PC-9 (cell line): ENCODE data around the gene PALD1. TPM values are rescaled to one million over a fixed set of nuclear protein-coding genes. Genes with fewer than 3 reads are reported as not detected.

Experiments used
- BruUV-seq: library from RNA; stranded (reverse); fragments of 400-500 nt; replicated peaks from 2 replicates; lab custom pipeline; 2021; lab: Mats Ljungman, UMichigan
- CTCF ChIA-PET: fragments of 300-600 bp; sonication (Branson Sonifier 250); formaldehyde crosslinking; loops from one replicate; lab custom pipeline; 2022; ENCODE audit warnings: antibody characterized with exemption; lab: Charles Lee
- POLR2A ChIA-PET: fragments of 300-600 bp; sonication (Branson Sonifier 250); formaldehyde crosslinking; loops from one replicate; lab custom pipeline; 2022; ENCODE audit warnings: antibody characterized with exemption; ENCODE audit not compliant: unreplicated experiment; lab: Charles Lee
- DNase-seq, 2 experiments: peaks; one replicate each; pipeline versions ENCODE4 v3.0.0 to v3.0.0-alpha.2; 2015 to 2022; ENCODE audit warnings: mixed read lengths in 1 of 2
- H2AFZ ChIP-seq: fragments of 200-600 bp; sonication (generic); 2 replicates; pipeline ENCODE4 v1.8.1; 2017; ENCODE audit warnings: antibody characterized with exemption
- H3F3A ChIP-seq: fragments of 200-600 bp; sonication (generic); 2 replicates; pipeline ENCODE4 v1.8.1; 2017; ENCODE audit warnings: antibody characterized with exemption, mild to moderate bottlenecking, low read depth; ENCODE audit not compliant: insufficient read depth
- H3K27ac ChIP-seq: fragments of 200-600 bp; sonication (generic); 2 replicates; pipeline ENCODE4 v1.6.1; 2016; ENCODE audit warnings: mixed run types
- H3K27me3 ChIP-seq: fragments of 200-600 bp; sonication (generic); 2 replicates; pipeline ENCODE4 v1.6.1; 2016; ENCODE audit warnings: low read depth, mixed run types; ENCODE audit not compliant: insufficient read depth
- H3K36me3 ChIP-seq: fragments of 200-600 bp; sonication (generic); 2 replicates; pipeline ENCODE4 v1.6.1; 2016; ENCODE audit warnings: low read depth, mixed run types
- H3K4me1 ChIP-seq: fragments of 200-600 bp; sonication (generic); replicated peaks from 2 replicates; pipeline ENCODE4 v1.6.1; 2016; ENCODE audit warnings: mixed run types; ENCODE audit not compliant: insufficient read depth
- H3K4me2 ChIP-seq: fragments of 200-600 bp; sonication (generic); 2 replicates; pipeline ENCODE4 v1.6.1; 2017; ENCODE audit warnings: mixed run types
- H3K4me3 ChIP-seq: fragments of 200-600 bp; sonication (generic); 2 replicates; pipeline ENCODE4 v1.6.1; 2016; ENCODE audit warnings: mixed run types
- H3K79me2 ChIP-seq: fragments of 200-600 bp; sonication (generic); 2 replicates; pipeline ENCODE4 v1.6.1; 2017; ENCODE audit warnings: low read depth, mixed run types
- H3K9me2 ChIP-seq: fragments of 200-600 bp; sonication (generic); 2 replicates; pipeline ENCODE4 v1.8.1; 2017; ENCODE audit warnings: mild to moderate bottlenecking; ENCODE audit not compliant: insufficient read depth
- H3K9me3 ChIP-seq: fragments of 200-600 bp; sonication (generic); 2 replicates; pipeline ENCODE4 v1.8.1; 2016; ENCODE audit warnings: low read depth; ENCODE audit not compliant: insufficient read depth
- H4K20me1 ChIP-seq: fragments of 200-600 bp; sonication (generic); 2 replicates; pipeline ENCODE4 v1.8.1; 2017; ENCODE audit not compliant: insufficient read depth
- CTCF ChIP-seq: fragments of 200-600 bp; sonication (generic); conservative IDR thresholded peaks from 2 replicates; pipeline ENCODE4 v1.6.1; 2017; ENCODE audit warnings: mixed run types, antibody characterized with exemption, mild to moderate bottlenecking, moderate library complexity
- EZH2 ChIP-seq: fragments of 200-600 bp; sonication (generic); IDR thresholded peaks from 2 replicates; pipeline ENCODE4 v1.8.0; 2017; ENCODE audit warnings: antibody characterized with exemption, low read depth
- intact Hi-C: fragments of 100-400 bp; cut with micrococcal nuclease; formaldehyde crosslinking; loops from one replicate; pipeline ENCODE4 v1.10.0; 2022; ENCODE audit not compliant: unreplicated experiment
- total RNA-seq: library from RNA; stranded (reverse); gene quantifications from 2 replicates; pipeline ENCODE4 v1.2.3, GENCODE V29; 2021

PALD1 gene
- total RNA-seq, 1 experiment from 2014 or later = 5.2 TPM

GRCh38 chr10:70565556-70566514, 87.3 kb downstream of the PALD1 start:
- Histone ChIP-seq H3K79me2 (no peaks in the 10 kb centered on the region), H4K20me1 (0 out of 2 replicates have a peak, but pooled peaks cover 4% of the 10 kb centered on the region), H3K9me3 (no peaks in the 10 kb centered on the region), H2AFZ (no peak overlapping the region), H3K4me1 (no peaks in the 10 kb centered on the region), H3K4me3 (no peak overlapping the region), H3F3A (no peaks in the 10 kb centered on the region), H3K36me3 (no peaks in the 10 kb centered on the region), H3K27ac (no peak overlapping the region), H3K4me2 (no peak overlapping the region), H3K9me2 (no peaks in the 10 kb centered on the region), H3K27me3 (no peaks in the 10 kb centered on the region)
- ChIA-PET CTCF (no interaction called here), POLR2A (no interaction called here)
- DNase-seq = no peak
- TF ChIP-seq CTCF = no peak
- no TSS peak for BruUV-seq
- intact Hi-C loops = no loop called here

DNA sequence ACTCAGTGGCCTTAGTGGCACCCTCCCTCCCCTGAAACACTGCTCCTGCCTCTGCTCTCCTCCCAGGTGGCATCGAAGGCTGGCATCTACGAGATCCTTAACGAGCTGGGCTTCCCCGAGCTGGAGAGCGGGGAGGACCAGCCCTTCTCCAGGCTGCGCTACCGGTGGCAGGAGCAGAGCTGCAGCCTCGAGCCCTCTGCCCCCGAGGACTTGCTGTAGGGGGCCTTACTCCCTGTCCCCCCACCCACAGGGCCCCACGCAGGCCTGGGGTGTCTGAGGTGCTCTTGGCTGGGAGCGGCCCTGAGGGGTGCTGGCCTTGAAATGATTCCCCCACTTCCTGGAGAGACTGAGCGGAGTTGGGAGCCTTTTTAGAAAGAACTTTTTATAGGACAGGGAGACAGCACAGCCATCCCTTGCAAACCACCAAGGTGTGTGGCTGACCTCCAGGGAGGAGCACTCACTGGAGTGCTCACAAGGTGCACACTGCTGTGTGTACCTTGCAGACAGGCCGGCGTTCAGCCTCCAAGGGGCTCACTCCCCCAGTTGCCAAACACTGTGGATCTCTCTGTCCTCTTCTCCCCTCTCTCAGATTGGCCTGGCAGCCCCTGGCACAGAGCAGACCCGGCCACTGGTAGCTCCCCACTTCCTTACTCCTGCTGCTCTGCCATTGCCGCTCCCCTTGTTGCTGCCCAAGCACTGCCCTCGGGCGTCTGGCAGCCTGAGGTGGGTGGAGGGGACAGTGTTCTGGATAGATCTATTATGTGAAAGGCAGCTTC, 88.1 kb downstream of the PALD1 start:
- H3K36me3 ChIP-seq = no peaks in the 10 kb centered on the region
- CTCF ChIA-PET = interaction anchor here (0.5 kb wide), 1 partner anchor 72 kb away, joined by 5 read pairs; no protein-coding TSS in a partner anchor
- H3K27me3 ChIP-seq = no peaks in the 10 kb centered on the region
- no peaks in the 10 kb centered on the region for H3K4me1 ChIP-seq
- H3K4me3 ChIP-seq = no peak overlapping the region
- intact Hi-C loops = no loop called here
- H3K27ac ChIP-seq = no peak overlapping the region
- H4K20me1 ChIP-seq = 0 out of 2 replicates have a peak, but pooled peaks cover 4% of the 10 kb centered on the region
- BruUV-seq = no TSS peak
- H3K79me2 ChIP-seq = no peaks in the 10 kb centered on the region
- H3K4me2 ChIP-seq = no peak overlapping the region
- no peak for DNase-seq
- no peaks in the 10 kb centered on the region for H3F3A ChIP-seq
- H3K9me3 ChIP-seq = no peaks in the 10 kb centered on the region
- POLR2A ChIA-PET = no interaction called here
- no peak overlapping the region for H2AFZ ChIP-seq
- no peak for TF ChIP-seq EZH2
- no peak for TF ChIP-seq CTCF
- no peaks in the 10 kb centered on the region for H3K9me2 ChIP-seq

GRCh38 chr10:70567603-70568002, 89.0 kb downstream of the PALD1 start:
- no TSS peak for BruUV-seq
- POLR2A ChIA-PET = no interaction called here
- no peaks in the 10 kb centered on the region for H3K9me3 ChIP-seq
- no peak overlapping the region for H3K4me2 ChIP-seq
- intact Hi-C loops = no loop called here
- no peak overlapping the region for H3K27ac ChIP-seq
- H3F3A ChIP-seq = peaks cover 7% of the 10 kb centered on the region; the same call in 1 of the 2 replicates
- no peaks in the 10 kb centered on the region for H3K9me2 ChIP-seq
- no peak overlapping the region for H3K4me3 ChIP-seq
- no peaks in the 10 kb centered on the region for H3K4me1 ChIP-seq
- DNase-seq = no peak
- H4K20me1 ChIP-seq = 0 out of 2 replicates have a peak, but pooled peaks cover 4% of the 10 kb centered on the region
- H2AFZ ChIP-seq = no peak overlapping the region
- no peaks in the 10 kb centered on the region for H3K79me2 ChIP-seq
- no peak for TF ChIP-seq EZH2
- TF ChIP-seq CTCF = no peak
- CTCF ChIA-PET = no interaction called here
- no peaks in the 10 kb centered on the region for H3K36me3 ChIP-seq
- no peaks in the 10 kb centered on the region for H3K27me3 ChIP-seq
